Measurements from ENCODE around the gene ASPM. TPM values are rescaled to one million over a fixed set of nuclear protein-coding genes. Genes with fewer than 3 reads are reported as not detected.
"Not testable (repeated sequence)": the region's sequence is repeated elsewhere in the genome, so short reads cannot be mapped to it uniquely, and the experiment has no call there.

The ASPM gene
- total and polyA plus RNA-seq, 10 donors, result 0.70 to 13.3 (median 3.5) TPM

GRCh38 chr1:197099444-197099843 lies 47.0 kb downstream of the ASPM start:
- H3K4me1 ChIP-seq, result no peaks in the 10 kb centered on the region
- peaks cover 0 to 9% (median 0%) of the 10 kb centered on the region in 6 donors for H3K36me3 ChIP-seq
- no peaks in the 10 kb centered on the region for H3K27me3 ChIP-seq (replicated peaks in 1 of 7)
- TF ChIP-seq CTCF (IDR thresholded peaks at IDR 0.05 in 8 of 11, conservative IDR thresholded peaks at IDR 0.05 in 3 of 11) (no peak), POLR2A (IDR thresholded peaks at IDR 0.05) (no peak), POLR2AphosphoS5 (IDR thresholded peaks at IDR 0.05) (no peak)
- H3K9me3 ChIP-seq, result no peaks in the 10 kb centered on the region
- DNase-seq, result no peak
- no peak overlapping the region for H3K4me3 ChIP-seq
- H3K27ac ChIP-seq, result no peak overlapping the region
- intact Hi-C loops (cut with DNase I; ENCODE audit: low total_unique reads), result no loop called here

- H3K27ac ChIP-seq; H3K27me3 ChIP-seq (replicated peaks in 1 of 7); DNase-seq; H3K9me3 ChIP-seq; H3K36me3 ChIP-seq; intact Hi-C loops (cut with DNase I; ENCODE audit: low total_unique reads); H3K4me1 ChIP-seq; H3K4me3 ChIP-seq: not testable (repeated sequence)
- WGBS, 5 donors, result 94 to 99% (median 96%) methylated on average over 2 of the region's 2 CpGs
These were observed 49.5 kb downstream of the ASPM start for GRCh38 chr1:197096971-197097370.

GRCh38 chr1:197096137-197096536 lies 50.3 kb downstream of the ASPM start:
- intact Hi-C loops (cut with DNase I; ENCODE audit: low total_unique reads), result no loop called here
- no peak for TF ChIP-seq POLR2AphosphoS5 (IDR thresholded peaks at IDR 0.05)
- TF ChIP-seq POLR2A (IDR thresholded peaks at IDR 0.05), result no peak
- no peak for TF ChIP-seq CTCF (IDR thresholded peaks at IDR 0.05 in 8 of 11, conservative IDR thresholded peaks at IDR 0.05 in 3 of 11)
- DNase-seq, result no peak
- H3K27ac ChIP-seq, result no peak overlapping the region
- H3K27me3 ChIP-seq (replicated peaks in 1 of 7), result no peaks in the 10 kb centered on the region
- no peak overlapping the region for H3K4me3 ChIP-seq
- H3K4me1 ChIP-seq, result no peaks in the 10 kb centered on the region
- 62 to 97% (median 92%) methylated on average over 1 of the region's 1 CpG for WGBS, 5 donors
- H3K36me3 ChIP-seq, result peaks cover 0 to 3% (median 0%) of the 10 kb centered on the region in 6 donors
- H3K9me3 ChIP-seq, result no peaks in the 10 kb centered on the region

GRCh38 chr1:197093226-197093885 lies 53.1 kb downstream of the ASPM start:
- Histone ChIP-seq H3K4me3 (no peak overlapping the region), H3K4me1 (no peaks in the 10 kb centered on the region), H3K9me3 (no peaks in the 10 kb centered on the region), H3K27ac (no peak overlapping the region), H3K27me3 (replicated peaks in 1 of 7) (no peaks in the 10 kb centered on the region), H3K36me3 (peaks cover 0 to 23% (median 0%) of the 10 kb centered on the region in 6 donors)
- DNase-seq, result no peak
- TF ChIP-seq POLR2AphosphoS5 (IDR thresholded peaks at IDR 0.05) (no peak), POLR2A (IDR thresholded peaks at IDR 0.05) (no peak), CTCF (IDR thresholded peaks at IDR 0.05 in 8 of 11, conservative IDR thresholded peaks at IDR 0.05 in 3 of 11) (no peak)
- intact Hi-C loops (cut with DNase I; ENCODE audit: low total_unique reads), result no loop called here
- 93 to 99% (median 95%) methylated on average over 4 of the region's 4 CpGs for WGBS, 5 donors
